ENCODE measurements around the gene SLC4A5.
A peak's percentile ranks its signal among the peaks of the same experiment; 100 is the strongest.

DNA sequence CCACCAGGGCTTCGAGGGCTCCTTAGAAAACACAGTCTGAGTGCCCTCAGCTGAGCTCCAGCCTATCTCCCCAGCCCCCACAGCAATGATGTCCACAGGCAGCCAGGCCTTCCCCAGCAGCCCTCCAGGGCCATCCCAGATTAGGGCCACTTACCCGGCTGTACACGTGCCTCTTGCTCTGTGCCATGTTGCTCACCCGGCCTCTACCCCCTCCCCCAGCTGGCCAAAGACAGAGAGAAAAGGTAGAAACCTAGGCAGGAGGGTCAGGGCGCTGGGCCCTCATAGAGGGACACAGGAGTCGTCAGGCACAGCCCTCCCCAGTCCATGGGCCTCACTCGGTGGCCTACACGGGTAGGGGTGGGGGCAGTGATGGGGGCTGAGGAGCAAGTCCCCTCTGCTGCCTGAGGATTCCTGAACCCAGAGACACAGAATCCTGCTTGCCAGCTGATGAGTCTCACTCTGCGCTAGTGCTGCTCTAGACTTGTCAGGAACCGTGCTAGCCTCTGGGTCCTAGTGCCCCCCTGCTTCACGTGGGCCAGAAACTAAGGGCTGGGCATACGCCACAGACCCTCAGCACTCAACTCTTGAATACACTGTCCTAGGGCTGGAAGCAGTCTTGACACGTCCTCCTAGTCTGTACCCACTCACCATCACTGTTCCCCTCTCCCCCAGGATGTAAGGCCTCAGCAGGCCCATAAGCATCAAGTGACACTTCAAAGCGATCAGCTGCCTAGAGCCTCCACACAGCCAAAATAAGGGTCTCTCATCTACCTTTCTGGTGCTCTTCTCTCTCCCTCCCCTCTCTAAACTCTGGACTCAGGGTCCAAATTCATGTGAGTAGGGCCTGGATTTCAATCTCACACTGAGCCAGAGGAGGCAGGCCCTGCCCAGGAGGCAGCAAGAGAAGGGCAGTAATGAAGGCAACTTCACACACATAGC, 36.9 kb upstream of the SLC4A5 start, which contains the start of gene DCTN1:
- TF ChIP-seq CTCF (IDR thresholded peaks at IDR 0.05) (no peak), POLR2A (IDR thresholded peaks at IDR 0.05) (no peak), POLR2AphosphoS5 (IDR thresholded peaks at IDR 0.05) (peak; percentile 53)

Measured in prostate gland (tissue), 2 donors.